ENCODE measurements around the gene RHOF.

- TF ChIP-seq CTCF (IDR thresholded peaks at IDR 0.05) (no peak), POLR2A (IDR thresholded peaks at IDR 0.05) (no peak)
Observed at GRCh38 chr12:121778567-121779421, 14.7 kb downstream of the RHOF start.

Measured in heart left ventricle (tissue), 13 donors.